ENCODE results near the gene HSPA8.
"Not testable (repeated sequence)": the region's sequence is repeated elsewhere in the genome, so short reads cannot be mapped to it uniquely, and the experiment has no call there.

Gene HSPA8

DNA sequence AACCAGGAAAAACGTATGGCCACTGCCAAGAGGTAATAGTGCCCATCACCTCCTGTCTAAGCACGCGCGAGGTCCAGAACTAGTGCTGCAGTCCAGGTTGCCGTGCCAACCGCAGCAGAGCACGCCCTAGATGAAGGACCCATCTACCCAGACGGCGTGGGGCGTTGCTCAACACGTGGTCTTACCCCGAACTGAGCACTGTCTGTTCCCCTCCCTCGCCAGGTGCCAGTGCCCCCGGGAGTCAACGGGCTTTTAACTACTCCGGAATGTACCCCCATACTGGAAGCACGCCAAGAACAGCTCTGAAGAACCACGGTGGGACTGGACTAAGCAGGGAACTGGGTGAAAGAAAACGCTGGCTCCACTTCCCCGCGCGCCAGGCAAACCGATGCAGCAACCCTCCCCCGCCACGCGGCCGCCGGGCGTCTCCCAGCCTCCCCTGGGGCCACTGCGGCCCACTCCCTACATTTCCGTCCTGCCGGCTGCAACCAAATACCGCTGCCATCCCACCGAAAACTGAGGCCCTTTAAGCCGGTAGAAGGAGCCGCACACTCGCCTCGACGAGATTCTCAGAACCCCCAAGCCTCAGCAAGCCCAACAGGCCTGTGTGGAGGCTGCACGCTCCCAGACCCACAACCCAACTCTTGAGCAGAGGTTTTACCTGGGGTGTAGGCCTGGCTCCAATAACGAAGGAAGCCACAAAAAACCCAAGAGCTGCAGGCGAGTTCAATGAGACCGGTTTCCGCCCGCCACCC, at the start of gene HSPA8:
HSPA8 (minus strand) TSS at position 734 of the 755 bp plus-strand sequence. CDS start 812 bp downstream, outside the sequence.
- DNase-seq: peak; percentile 91

DNA sequence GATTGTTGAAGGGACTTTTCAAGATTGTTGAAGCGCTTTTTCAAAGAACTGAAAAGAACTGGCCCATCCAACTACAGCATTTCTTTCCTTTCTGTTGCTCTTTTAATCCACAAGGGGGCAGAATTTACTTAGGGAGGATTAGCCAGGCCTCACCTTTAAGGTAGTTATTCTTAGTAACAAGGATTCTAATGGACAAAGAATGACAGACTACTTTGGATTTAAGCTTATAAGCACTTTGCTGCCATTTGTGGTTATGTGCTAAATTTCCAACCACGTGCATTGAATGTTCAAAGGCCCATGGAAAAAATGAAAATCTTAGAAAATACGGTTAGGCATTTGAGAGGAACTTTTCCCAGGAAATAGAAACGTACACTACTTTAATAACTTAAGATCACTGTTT, 49.5 kb upstream of the HSPA8 start:
- DNase-seq: peak; percentile 84

DNA sequence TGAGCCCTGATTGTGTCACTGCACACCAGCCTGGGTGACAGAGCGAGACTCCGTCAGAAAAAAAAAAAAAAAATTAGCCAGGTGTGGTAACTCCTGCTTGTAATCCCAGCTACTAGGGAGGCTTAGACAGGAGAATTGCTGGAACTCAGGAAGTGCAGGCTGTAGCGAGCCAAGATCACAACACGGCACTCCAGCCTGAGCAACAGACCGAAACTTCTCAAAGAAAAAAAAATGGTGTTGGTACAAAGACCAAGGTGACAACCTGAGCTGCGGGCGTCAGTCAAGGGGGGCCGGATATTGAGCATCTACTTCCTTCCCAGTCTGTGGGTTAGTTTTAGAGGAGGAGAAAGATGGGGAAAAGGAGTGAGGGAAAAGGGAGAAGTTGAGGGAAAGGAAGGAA, 48.5 kb upstream of the HSPA8 start:
- DNase-seq: no peak

DNA sequence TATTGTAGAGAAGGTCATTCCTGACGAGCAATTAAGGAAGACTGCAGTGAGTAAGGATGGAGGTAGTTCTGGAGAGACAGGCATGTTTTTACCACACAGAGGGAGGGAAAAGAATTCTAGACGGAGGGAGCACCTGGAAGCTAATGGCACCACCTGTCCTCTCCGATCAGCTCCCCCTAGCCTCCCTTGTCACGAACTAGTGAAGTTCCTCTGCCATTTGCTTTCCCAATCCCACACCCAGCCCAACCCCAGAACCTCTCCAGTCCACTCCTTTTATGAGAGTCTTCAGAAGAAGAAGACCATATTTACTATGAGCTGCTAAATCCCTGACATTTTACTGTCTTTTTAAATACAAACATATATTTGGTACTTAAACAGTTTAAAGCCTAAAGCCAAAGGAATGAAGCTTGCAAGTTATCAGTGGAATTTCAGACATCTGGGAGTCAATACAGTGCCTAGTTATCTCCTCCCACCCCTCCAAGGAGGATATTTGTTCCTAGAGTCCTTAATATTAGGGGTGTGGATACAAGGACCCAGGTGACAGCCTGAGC, 46.1 kb upstream of the HSPA8 start:
- peak; percentile 33 for DNase-seq

DNA sequence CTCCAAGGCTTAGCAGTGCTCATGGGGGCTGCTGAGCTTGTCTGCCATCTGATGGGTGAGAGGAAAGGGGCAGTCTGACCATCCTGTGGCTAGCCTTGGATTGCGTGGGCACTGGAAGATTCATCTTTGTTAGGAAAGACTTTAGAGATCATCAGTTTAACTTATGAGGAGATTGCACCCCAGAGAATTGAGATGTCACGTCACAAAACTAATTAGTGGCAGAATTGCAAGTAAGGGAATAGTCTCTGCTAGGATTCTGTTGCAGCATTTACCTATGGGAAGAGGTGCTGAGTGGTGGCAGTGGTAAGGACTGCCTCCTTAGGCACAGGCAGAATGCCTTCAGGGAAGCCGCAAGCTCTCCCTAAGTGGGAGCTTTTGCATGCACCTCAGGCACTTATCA, 42.8 kb upstream of the HSPA8 start:
- no peak for DNase-seq

DNA sequence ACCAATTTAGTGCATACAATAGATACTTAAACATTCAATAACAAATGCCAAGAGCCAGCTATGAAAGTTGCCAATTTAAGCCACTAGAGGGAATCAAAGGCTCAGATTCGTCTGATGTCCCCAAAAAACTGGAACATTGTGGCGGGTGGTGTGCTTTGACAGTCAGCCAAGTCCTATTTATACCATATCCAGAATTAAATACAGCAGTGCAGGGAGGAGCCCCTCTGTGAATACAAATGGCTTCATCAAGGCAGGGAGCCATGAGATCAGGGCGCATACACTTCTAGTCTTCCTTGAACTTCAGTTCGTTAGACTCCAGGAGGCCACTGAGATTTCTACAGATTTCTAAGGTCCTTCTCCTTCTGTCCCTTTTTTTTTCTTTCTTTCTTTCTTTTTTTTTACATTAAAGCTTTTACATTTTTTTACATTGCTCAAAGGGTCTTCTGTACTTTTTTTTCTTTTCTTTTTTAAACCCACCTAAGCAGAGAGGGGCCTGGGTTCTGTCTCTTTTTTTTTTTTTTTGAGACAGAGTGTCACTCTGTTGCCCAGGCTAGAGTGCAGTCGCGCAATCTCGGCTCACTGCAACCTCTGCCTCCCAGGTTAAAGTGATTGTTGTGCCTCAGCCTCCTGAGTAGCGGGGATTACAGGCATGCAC, 41.5 kb upstream of the HSPA8 start:
- peak; percentile 96 for DNase-seq

DNA sequence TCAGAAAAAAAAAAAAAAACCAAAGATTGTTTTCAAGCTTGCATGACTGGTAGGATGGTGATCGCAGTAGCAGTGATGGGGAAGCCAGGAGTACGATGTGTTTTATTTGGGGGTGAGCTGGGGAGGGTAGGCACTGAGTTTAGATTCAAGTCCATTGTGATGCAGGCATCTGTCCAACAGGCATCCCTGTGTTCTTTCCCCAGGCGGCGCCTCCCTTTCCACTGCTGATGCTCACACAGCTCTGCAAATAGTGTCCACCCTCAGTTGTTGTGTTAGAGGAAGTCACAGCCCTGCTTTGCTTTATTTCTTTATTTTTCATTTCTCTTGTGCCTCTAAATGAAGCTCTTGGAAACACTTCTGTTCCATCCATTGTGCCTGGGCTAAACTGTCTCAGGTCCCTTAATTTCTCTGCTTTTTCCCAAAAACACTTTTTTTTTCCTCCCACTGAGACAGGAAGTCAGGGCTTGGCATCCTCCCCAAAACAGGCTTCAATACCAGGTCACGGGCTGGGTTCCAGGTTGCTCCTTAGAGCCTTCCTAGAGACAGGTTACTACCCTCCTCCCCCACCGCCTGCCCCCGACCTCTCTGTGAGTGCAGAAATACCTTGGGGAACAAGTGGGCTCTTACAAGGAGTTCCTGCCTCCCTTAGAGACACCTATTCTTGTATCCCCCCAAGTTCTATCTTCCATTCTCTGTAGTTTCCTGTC, 38.6 kb upstream of the HSPA8 start:
- DNase-seq: peak; percentile 78

DNA sequence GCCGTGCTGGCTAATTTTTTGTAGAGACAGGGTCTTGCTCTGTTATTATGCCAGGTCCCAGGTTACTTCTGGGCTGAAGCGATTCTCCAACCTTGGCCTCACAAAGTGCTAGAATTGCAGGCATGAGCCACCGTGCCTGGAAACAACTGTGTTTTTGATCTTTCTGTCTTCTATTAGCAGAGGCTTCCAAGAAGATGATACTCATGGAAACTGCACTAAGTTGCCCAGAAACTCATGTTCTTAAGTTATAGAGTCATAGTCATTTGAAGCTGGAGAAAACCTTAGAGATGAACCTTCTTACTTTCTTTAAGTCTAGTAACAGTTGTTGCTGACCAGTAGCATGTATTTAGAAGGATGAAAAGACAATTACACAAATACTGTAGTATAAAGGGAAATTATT, 37.1 kb upstream of the HSPA8 start:
- peak; percentile 70 for DNase-seq

DNA sequence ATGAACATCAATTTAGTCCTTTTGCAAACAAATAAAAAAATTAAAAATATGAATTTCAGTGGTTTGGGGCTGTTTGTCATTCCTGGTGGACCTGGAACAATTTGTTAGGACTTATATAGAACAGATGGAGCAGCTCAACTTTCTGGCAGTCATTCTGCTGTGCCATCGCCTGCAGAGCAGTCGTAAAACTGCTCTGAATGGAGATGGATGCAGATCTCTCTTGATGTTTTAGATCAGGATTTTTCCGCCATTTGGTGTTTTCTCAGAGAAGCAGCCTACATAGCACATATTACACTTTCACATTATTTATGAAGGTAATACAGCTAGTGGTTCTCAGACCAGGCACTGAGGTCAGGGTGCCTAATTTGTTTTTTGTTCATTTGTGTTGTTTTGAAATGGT, 31.8 kb upstream of the HSPA8 start:
- DNase-seq: peak; percentile 55

DNA sequence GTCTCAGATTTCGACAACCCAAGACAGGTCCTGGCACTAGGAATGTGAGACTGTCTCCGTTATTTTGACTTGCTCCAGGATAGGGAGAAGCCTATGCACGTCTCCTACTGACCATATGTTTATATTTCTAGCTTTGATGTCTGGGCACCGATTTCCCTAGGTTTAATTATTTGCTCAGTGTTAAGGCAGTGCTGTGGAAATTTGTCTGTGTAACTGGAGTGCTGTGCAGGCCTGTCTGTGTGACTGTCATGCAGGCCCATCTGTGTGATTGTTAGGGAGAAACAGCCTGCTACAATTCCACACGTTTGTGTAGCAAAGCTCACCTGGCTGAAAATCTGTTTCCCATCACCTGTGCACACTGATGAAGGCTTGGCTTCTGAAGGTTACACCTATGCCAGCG, 29.6 kb upstream of the HSPA8 start:
- DNase-seq: no peak

DNA sequence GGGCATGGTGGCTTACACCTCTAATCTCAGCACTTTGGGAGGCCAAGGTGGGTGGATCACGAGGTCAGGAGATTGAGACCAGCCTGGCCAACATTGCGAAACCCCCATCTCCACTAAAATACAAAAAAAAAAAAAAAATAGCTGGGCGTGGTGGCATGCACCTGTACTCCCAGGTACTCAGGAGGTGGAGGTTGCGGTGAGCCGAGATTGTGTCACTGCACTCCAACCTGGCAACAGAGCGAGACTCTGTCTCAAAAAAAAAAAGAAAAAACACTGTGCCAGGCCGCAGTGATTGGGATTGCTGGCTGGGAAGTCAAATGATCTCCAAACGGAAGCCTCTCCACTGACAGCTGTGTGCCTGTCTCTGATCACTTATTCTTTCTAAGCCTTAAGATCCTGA, 28.2 kb upstream of the HSPA8 start:
- not testable (repeated sequence) for DNase-seq

DNA sequence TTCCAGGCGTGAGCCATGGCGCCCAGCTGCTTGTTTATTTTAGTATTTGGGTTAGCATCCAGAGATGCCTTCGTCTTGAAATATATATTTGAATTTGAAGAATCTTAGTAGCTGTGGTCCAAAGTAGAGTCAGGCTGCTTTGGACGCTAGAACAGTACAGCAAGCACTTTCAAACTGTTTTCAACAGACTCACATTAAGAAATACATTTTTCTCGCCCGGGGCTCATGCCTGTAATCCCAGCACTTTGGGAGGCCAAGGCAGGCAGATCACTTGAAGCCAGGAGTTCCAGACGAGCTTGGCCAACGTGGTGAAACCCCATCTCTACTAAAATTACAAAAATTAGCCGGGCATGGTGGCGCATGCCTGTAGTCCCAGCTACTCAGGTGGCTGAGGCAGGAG, 27.0 kb upstream of the HSPA8 start:
- not testable (repeated sequence) for DNase-seq

DNA sequence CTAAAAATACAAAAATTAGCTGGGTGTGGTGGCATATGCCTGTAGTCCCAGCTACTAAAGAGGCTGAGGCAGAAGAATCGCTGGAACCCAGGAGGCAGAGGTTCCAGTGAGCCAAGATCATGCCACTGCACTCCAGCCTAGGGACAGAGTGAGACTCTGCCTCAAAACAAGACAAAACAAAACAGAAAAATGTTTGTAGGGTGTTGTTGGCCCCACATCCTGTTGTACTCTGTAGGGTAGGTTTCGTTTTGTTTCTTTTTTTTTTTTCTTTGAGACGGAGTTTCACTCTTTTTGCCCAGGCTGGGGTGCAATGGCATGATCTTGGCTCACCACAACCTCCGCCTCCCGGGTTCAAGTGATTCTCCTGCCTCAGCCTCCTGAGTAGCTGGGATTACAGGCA, 25.7 kb upstream of the HSPA8 start:
- DNase-seq: not testable (repeated sequence)

DNA sequence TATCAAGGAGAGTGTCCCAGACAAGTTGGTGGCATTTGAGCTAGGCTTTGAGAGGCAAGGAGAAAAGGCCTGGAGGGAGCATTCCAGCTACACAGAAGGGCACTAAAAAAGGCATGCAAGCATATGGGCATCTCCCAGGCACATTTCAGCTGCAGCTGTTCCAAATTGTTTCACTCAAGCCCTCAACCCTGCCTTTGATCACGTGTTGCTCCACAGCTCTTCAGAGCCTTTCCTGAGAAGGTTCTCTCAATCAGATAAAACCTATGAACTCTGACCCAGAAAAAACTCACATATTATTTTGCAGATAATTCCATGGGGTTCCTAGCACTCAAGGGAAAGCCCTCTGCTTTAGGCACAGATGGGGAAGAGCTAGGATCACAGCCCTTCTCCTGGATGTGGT, 24.4 kb upstream of the HSPA8 start:
- no peak for DNase-seq

DNA sequence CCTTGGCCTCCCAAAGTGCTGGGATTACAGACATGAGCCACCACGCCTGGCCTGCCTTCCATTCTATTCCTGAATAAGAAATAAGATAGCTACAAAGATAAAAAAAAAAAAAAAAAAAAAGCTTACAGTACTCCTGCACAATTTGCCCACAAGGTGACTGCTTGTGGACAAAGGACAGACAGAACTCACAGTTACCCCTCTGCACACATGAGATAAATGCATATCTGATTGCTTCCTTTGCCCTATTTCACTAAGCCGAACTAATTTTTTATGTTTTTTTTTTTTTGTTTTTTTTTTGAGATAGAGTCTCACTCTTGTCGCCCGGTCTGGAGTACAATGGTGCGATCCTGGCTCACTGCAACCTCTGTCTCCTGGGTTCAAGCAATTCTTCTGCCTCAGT, 23.6 kb upstream of the HSPA8 start:
- DNase-seq: no peak

DNA sequence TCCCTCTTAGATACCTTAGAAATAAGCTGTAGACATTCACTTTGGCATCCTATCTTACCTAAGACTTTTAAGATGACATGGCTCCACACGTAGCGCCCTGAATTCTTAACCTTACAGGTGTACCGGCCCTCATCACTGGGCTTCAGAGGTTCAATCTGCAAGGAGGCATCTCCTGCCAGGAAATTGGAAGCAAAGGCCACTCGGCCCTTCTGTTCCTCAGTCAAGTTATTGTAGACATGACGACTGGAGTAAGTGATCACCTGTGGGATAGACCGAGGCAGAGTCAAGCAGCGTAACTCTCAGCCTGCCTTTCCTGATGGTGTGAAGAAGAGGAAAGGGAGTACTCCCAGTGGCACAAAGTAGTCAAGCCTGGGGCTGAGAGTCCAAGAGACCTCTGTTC, 22.5 kb upstream of the HSPA8 start:
- no peak for DNase-seq

DNA sequence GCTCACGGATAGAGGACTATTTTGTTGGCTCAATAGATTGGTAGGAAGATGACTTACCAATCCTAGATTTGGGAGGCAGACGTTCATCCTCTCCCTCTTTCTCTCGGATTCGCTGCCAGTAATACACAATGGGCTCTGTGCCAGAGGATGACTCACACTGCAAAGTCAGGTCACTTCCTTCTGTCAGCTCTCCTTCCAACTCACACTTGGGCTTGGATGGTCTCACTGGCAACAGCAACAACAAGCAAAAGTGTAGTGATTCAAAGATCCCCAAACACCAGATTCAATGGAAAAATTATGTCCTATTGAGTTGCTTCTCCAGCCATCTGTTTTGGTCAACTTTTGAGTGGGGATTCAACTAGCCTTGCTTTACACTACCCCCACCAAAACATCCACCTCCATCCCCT, 21.7 kb upstream of the HSPA8 start:
- DNase-seq: peak; percentile 88

DNA sequence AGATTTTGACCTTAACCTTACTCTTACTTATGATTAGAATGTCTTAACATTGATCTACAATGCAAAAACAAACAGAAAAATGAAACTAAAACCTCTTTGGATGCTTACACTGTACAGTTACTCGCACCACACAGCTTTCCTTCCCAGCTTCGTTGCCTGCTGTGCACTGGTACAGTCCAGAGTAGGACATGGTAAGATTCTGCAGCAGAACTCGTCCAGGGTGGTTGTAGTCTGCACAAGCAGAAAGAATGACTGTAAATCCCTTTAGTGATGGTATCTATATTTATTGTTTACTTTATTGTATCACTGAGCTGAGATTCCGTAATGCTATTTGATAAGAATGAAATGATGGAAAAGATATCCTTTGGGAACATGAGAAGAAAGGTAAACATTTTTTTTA, 21.0 kb upstream of the HSPA8 start:
- DNase-seq: no peak

DNA sequence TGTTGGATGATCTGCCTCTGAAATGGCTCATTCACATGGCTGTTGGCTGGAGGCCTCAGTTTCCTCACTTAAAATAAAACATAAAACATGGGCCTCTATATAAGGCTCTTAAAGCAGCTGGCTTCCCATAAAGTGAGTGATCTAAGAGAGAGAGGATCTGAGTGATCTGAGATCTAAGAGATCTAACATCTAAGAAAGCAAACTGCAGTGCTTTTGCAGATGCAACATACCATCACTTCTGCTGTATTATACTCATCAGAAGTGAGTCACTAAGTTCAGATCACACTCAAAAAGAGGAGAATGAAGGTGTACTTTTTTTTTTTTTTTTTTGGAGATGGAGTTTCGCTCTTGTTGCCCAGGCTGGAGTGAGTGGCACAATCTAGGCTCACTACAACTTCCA, 18.1 kb upstream of the HSPA8 start:
- no peak for DNase-seq

DNA sequence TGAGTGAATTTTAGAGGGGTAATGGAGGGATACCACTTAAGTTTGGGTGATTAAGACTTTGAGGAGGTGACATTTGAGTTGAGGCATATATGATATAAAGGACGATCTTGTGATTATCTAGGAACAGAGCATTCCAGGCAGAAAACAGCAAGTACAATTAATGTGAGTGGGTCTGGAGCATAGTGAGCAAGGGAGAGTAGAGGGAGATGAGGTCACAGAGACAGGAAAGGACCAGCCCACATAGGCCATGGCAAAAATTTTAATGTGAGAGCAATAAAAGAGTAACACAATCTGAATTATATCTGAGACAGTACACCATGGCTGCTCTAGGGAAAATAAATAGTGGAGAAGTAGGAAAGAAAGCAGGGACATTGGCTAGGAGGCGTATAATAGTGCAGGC, 14.5 kb upstream of the HSPA8 start:
- no peak for DNase-seq

DNA sequence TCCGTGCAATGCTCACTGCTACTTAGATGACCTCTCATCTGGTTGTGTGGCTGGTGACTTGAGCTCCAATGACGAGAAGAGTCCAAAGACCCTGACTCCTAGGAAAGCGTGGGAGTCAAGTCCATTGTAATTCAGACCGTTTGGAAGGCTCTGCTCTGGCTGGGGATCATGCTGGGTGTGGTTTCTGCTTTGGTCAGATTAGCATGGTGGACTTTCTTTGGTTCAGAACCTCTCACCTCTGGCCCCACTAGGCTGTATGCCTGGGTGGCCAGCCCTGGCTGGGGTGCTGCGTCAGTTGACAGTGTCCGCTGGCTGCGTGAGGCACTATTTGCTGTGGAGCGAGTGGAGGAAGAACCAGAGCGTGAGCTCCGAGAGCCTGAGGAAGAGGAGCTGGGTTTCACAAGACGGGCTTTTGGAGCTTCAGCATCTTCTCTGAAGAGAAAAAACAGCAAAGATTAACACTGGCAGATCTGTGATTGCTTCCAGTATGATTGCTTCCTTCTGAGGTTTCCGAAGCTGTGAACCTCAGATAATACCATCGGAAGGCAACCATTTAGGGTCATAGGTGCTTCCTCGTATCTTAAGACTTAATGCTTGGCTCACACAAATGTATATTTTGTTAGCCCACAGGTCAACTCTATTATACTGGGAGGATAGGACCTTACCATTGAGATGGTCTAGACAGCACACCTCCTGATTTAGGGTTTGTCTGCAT, 11.6 kb upstream of the HSPA8 start:
- DNase-seq: no peak

DNA sequence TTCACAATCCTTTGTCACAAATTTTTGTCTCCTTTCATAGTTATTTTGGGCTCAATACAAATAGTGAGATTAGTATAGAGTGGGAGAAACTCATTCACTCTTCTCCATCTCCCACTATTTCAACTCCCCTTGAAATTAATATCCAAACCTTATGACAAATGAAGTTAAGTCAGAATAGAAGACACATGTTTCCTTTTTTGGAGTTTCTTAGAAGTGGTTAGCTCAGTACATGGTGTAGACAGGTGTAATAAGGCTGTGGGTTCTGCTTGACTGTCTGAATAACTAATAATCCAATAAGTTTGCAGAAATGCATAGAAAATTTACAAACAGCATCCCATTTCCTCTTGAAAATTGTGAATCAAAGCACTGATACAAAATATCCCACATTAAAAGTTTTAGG, 10.8 kb upstream of the HSPA8 start:
- no peak for DNase-seq

DNA sequence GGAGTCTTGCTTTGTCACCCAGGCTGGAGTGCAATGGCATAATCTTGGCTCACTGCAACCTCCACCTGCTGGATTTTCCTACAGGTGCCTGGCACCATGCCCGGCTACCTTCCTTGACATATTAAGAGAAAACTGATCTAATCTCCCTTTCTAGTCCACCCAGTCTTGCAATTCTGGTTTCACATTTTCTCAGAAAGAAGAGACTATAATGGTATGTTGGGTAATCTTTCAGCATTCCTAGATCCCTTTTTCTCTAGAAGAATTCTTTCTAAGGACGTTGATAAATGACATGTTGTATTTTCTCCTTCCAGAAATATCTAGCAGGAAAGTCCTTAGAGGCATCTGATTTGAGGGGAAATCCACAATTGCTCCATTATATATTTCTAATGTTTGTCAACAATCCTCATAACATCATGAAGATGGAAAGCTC, 10.4 kb upstream of the HSPA8 start:
- DNase-seq: peak; percentile 40
